SK-N-MC (cell line): ENCODE measurements around the gene TRIM29.

Source experiments
- EZH2 ChIP-seq: fragments of 200-600 bp; sonication (generic); IDR thresholded peaks from one replicate; pipeline ENCODE4 v1.6.1; 2017; ENCODE audit warnings: antibody characterized with exemption
- FOXP2 ChIP-seq: optimal IDR thresholded peaks from 2 replicates; pipeline ENCODE3; 2011; ENCODE audit warnings: mild to moderate bottlenecking, moderate library complexity; ENCODE audit not compliant: insufficient read depth; ENCODE audit errors: extremely low read length, control extremely low read depth
- POLR2AphosphoS5 ChIP-seq: IDR thresholded peaks from 2 replicates; pipeline ENCODE4 v1.6.1; 2012; ENCODE audit warnings: mild to moderate bottlenecking, low read depth, low read length, borderline replicate concordance

DNA sequence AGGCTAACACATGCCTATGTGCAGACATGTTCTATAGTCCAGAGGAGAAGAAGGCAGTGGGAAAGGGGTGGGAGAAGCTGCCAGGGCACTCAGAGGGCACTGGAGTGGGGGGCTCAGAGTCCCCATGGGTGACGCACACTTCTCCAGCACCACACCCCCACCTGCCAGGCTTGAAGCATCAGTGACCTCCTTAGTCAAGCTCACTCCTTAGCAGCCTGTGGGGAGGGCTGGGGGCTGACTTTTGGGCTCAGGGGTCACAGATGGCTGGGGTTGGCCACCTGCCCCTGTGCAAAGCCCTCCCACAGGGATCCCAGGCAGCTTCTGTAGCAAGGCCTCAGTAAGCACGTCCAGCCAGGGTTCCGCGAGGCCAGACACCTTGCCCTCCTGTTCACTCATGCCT lies 18.8 kb downstream of the TRIM29 start:
- TF ChIP-seq POLR2AphosphoS5 (no peak), EZH2 (no peak), FOXP2 (no peak)
